Measurements from ENCODE around the gene CADPS. TPM values are rescaled to one million over a fixed set of nuclear protein-coding genes. Genes with fewer than 3 reads are reported as not detected.

The CADPS gene
- polyA plus RNA-seq, 3 donors: not detected

- intact Hi-C loops (cut with micrococcal nuclease): no loop called here
- H2AFZ ChIP-seq (ENCODE audit: insufficient read depth, low read depth, low read length, poor library complexity, severe bottlenecking): no peak overlapping the region
- no peaks in the 10 kb centered on the region for H3K4me1 ChIP-seq (ENCODE audit: control insufficient read depth in 1 of 2, insufficient read depth in 2 of 2, low read length in 2 of 2)
- Mint-ChIP-seq H3K27ac (no peak overlapping the region), H3K4me3 (no peak overlapping the region), H3K27me3 (ENCODE audit: low read depth in 3 of 3) (peaks cover 0 to 2% (median 2%) of the 10 kb centered on the region in 3 donors), H3K36me3 (no peaks in the 10 kb centered on the region), H3K9me3 (peaks cover 2 to 9% (median 3%) of the 10 kb centered on the region in 7 donors), H3K4me1 (no peaks in the 10 kb centered on the region)
- TF ChIP-seq CTCF (IDR thresholded peaks at IDR 0.05): no peak
- H3K27me3 ChIP-seq (ENCODE audit: control insufficient read depth in 2 of 2, insufficient read depth in 2 of 2, low read length in 2 of 2): no peaks in the 10 kb centered on the region
- H3K4me3 ChIP-seq (replicated peaks in 1 of 3; ENCODE audit: low read depth in 2 of 3, low read length in 3 of 3): no peak overlapping the region
- no peak for DNase-seq
- no peak overlapping the region for H3K4me2 ChIP-seq (replicated peaks; ENCODE audit: extremely low read depth, low read length, poor library complexity, severe bottlenecking)
- H3K27ac ChIP-seq (ENCODE audit: low read depth in 1 of 2, low read length in 2 of 2): no peak overlapping the region
- 100% methylated on average over 1 of the region's 1 CpG for WGBS (ENCODE audit: insufficient coverage)
- no peaks in the 10 kb centered on the region for H3K79me2 ChIP-seq (ENCODE audit: insufficient read depth, low read length)
- H3K36me3 ChIP-seq (replicated peaks in 1 of 2; ENCODE audit: control insufficient read depth in 1 of 2, insufficient read depth in 2 of 2, low read length in 2 of 2): no peaks in the 10 kb centered on the region
- H3K9me3 ChIP-seq (replicated peaks in 1 of 2; ENCODE audit: control insufficient read depth in 1 of 2, insufficient read depth in 1 of 2, low read length in 2 of 2): no peaks in the 10 kb centered on the region
- H3K9ac ChIP-seq (ENCODE audit: insufficient read depth, low read length, poor library complexity, severe bottlenecking): no peak overlapping the region
- H4K20me1 ChIP-seq (ENCODE audit: insufficient read depth, low read length): no peaks in the 10 kb centered on the region
Measured at GRCh38 chr3:62918131-62918530, 42.9 kb upstream of the CADPS start.

- Histone ChIP-seq H2AFZ (ENCODE audit: insufficient read depth, low read depth, low read length, poor library complexity, severe bottlenecking) (no peak overlapping the region), H3K4me1 (ENCODE audit: control insufficient read depth in 1 of 2, insufficient read depth in 2 of 2, low read length in 2 of 2) (no peaks in the 10 kb centered on the region), H4K20me1 (ENCODE audit: insufficient read depth, low read length) (no peaks in the 10 kb centered on the region), H3K9me3 (replicated peaks in 1 of 2; ENCODE audit: control insufficient read depth in 1 of 2, insufficient read depth in 1 of 2, low read length in 2 of 2) (peaks cover 0 to 2% of the 10 kb centered on the region in 2 donors), H3K36me3 (replicated peaks in 1 of 2; ENCODE audit: control insufficient read depth in 1 of 2, insufficient read depth in 2 of 2, low read length in 2 of 2) (no peaks in the 10 kb centered on the region), H3K27me3 (ENCODE audit: control insufficient read depth in 2 of 2, insufficient read depth in 2 of 2, low read length in 2 of 2) (no peaks in the 10 kb centered on the region), H3K4me3 (replicated peaks in 1 of 3; ENCODE audit: low read depth in 2 of 3, low read length in 3 of 3) (no peak overlapping the region), H3K9ac (ENCODE audit: insufficient read depth, low read length, poor library complexity, severe bottlenecking) (no peak overlapping the region), H3K27ac (ENCODE audit: low read depth in 1 of 2, low read length in 2 of 2) (no peak overlapping the region), H3K79me2 (ENCODE audit: insufficient read depth, low read length) (no peaks in the 10 kb centered on the region), H3K4me2 (replicated peaks; ENCODE audit: extremely low read depth, low read length, poor library complexity, severe bottlenecking) (no peak overlapping the region)
- no peaks in the 10 kb centered on the region for H3K4me1 Mint-ChIP-seq
- TF ChIP-seq CTCF (IDR thresholded peaks at IDR 0.05): no peak
- H3K27ac Mint-ChIP-seq: no peak overlapping the region
- no peaks in the 10 kb centered on the region for H3K27me3 Mint-ChIP-seq (ENCODE audit: low read depth in 3 of 3)
- peaks cover 0 to 9% (median 1%) of the 10 kb centered on the region in 7 donors for H3K9me3 Mint-ChIP-seq
- H3K4me3 Mint-ChIP-seq: no peak overlapping the region
- DNase-seq: no peak
- intact Hi-C loops (cut with micrococcal nuclease): no loop called here
- H3K36me3 Mint-ChIP-seq: no peaks in the 10 kb centered on the region
Measured at GRCh38 chr3:62911526-62911925, 36.3 kb upstream of the CADPS start.
